ENCODE data around the gene EPHA2.

EPHA2 gene

DNA sequence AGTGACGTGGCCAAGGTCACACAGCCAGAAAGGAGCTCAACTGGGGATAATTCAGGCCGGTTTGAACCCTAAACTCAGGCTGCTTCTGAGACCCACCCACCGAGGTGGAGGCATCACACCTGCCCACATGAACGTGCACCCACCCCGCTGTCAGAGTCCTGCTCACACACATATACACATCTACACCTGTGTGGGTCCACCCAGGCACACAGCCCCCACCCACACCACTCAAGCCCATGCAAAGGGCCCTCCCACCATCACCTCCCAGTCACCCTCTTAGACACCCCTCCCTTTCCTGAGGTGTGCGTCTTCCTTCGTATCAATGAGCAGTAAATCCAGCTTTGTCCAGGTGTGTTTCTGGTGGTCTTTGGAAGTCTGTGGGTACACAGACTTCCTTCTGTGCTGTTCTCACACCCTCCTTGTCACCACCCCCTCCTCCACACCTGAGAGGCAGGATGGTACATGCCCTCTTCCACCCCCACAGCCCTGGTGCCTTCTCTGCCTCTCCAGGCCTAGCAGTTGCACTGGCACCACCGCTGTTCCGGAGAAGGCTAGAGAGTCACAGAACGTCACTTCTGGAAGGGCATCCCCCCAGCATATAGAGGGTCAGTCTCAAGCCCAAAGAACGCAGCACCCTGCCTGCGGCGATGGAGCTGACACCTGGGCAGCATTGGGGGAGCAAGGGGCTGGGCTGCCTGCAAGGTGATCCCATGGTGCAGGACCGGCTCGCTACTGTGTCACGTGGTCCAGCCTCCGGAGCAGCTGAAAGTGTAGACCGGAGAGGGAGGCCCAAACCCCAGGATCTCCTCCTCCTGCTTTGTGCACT, 63.6 kb downstream of the EPHA2 start:
- DNase-seq (ENCODE audit: low read depth): no peak

DNA sequence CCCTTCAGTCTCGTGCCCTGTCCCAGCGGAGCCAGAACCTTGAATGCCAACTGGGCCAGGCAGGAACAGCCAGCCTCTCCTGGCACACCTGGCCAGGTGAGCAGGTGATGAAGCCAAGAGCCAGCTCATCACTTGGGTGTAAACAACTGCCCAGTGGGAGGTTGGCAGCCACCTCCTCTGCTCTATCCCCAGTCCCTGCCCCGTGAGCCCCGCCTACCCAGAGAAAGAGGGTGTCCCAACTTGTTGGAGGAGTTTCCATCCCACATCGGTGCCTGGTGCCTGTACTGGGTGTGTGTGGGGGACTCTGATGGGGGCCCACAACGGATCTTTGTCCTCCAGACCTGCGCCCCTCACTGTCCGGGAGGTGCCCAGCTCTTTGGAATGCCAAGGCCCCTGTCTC, 64.6 kb downstream of the EPHA2 start:
- DNase-seq (ENCODE audit: low read depth): no peak

DNA sequence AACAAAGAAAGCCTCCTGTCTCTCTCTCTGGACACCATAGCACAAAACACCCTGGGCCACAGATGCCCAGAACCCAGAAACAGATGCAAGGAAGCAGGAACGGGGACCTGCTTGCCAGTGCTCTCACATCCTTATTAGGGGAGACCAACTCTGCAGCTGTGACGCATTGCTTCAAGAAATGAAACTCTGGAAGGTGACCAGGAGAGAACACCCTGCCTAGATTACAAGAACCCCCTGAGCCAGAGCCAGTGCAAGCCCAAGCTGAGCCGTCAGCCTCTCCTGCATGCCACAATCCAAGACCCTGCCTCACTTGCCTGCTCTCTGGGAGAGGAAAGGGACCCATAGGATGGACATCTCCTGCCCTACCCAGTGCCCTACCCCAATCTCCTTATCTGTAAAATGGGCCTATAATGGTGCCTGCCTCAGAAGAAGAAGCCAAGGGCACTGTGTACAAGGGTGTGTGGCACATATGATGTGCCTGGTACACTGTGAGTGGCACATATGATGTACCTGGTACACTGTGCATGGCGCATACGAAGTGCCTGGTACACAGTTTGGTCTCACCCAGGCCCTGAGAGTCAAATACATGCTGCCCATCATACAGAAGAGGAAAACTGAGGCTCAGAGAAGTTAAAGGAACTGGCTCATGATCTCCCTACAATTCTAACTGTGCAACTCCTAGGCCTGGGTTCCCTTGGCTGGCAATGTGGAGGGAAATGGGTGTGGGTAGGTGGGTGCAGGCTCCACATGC, 65.6 kb downstream of the EPHA2 start:
- no peak for DNase-seq (ENCODE audit: low read depth)

DNA sequence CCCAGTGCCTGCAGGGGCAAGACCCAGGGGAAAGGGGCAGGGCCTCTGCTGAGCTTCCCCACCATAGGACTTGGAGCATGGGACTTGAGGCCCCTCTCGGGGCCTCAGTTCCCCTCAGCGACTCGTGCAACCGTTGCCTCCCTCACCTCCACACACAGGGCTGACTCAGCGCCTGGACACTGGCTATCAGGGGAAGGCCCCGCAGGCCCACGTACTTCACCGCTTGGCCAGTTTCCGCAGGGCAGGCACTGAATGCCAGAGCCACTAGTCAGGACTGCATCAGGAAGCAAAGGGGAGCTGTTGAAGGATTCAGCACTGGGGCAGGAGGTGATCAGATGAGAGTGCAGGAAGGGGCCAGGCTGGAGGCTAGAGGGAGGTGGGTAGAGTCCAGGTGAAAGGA, 66.9 kb downstream of the EPHA2 start:
- DNase-seq (ENCODE audit: low read depth): no peak

DNA sequence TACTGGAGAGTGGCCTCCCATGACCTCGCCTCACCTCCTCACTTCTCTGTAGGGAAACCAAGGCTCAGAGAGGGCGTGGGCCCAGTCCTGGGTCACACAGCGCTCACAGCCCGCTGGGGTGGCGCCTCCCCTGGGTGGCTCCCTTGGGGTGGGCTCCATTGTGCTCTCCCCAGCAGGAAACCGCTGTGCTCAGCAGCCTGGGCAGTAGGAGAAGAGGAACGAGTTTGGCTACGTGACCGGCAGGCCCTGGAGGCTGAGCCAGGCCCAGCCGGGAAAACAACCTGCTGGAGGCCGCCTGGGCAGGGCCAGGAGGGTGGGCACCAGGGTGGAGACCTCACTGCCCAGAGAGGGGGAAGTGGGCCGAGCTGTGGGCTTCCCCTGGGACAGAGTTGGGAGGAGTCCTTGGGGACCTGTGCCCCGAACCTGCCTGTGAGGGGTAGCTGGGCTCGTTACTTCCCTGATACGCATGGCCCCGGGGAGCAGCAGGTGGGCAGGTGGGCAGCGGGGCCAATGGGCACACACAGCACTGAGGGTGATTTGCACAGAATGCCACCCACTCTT, 67.4 kb downstream of the EPHA2 start:
- DNase-seq (ENCODE audit: low read depth): no peak

DNA sequence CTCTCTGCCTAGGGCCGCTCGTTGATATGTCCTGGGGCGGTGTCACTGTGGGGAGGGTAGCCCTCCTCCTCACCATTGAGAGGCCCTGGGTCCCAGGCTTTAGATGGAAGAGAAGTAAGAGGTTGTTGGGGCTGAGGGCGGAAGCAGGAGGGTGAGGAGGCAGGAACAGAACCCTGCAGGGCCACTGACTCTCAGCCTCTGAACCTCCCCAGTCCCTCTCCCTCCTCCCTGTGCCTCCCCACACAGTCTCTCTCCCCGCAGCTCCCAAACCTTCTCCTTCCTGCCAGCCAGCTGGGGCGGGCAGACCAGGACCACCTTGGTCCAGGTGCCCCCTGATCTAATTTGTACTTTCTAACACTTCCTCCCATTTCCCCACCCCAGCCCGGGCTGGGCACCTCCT, 68.1 kb downstream of the EPHA2 start:
- no peak for DNase-seq (ENCODE audit: low read depth)

DNA sequence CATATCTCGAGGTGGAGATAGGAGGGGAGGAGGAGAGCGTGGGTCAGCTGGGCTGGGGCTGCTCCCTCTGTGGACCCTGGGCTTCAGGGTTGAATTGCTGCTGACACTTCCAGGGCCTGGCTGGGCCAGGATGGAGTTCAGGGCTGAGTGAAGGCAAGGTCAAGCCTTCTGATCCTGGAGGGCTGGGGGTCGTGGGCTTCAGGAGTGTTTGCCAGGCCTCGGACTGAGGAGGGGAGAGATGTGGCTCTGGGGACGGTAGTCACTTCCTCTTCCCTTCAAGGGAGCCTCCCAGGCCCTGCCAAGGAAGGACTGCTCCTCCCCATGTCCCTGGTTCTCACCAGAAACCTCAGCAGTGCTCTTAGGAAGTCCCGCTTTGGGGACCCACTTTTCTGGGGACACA, 70.3 kb downstream of the EPHA2 start:
- DNase-seq (ENCODE audit: low read depth): no peak

DNA sequence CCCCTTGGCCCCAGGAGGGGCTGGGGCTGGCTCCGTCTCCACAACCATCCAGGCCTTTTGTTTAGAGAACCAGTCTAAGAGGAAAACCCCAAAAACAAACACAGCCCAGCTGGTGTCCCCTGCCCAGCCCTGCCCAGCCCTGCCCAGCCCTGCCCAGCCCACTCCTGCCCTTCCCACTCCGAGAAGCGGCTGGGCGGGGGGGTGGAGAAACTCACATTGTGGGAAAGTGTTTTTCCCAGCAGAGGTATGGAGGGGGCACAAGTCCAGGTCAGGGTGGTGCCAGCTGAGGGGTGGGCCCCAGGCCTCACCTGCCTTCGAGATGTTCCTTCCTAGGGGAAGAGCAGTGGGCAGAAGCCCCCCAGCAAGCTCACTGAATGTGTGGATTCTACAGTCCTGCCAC, 72.4 kb downstream of the EPHA2 start:
- no peak for DNase-seq (ENCODE audit: low read depth)

DNA sequence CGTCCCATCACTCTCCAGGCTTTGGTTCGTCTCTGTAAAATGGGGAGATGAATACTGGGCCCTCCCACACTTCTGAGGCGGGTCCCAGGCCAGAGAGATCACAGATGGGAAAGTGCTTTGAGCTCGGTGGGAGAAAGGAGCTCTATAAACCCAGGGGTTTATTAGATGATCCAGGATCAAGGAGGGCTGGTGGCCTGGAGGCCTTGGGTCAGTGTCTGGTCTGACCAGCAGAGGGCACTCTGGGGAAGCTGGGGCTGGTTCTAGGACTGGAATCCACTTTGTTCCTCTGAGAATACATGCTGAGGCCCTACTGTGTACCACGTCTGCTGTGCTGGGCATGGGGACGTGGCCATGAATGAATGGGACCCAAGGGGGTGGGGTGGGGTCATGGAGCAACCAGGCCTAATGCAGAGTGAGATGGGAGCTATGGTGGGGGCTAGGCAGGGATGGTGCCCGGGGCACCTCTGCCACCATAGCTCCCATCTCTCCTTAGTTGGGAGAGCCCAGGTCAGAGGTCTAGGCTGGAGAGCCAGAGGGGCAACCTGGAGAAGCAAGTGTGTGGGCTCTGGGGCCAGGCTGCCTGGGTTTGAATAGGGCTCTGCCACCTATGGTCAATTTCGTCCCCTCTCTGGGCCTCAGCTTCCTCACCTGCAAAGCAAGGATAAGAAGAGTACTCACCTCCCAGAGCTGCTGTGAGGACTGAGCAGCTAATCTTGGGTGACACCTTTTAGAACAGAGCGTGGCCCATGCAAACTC, 73.4 kb downstream of the EPHA2 start:
- peak; percentile 26 for DNase-seq (ENCODE audit: low read depth)

DNA sequence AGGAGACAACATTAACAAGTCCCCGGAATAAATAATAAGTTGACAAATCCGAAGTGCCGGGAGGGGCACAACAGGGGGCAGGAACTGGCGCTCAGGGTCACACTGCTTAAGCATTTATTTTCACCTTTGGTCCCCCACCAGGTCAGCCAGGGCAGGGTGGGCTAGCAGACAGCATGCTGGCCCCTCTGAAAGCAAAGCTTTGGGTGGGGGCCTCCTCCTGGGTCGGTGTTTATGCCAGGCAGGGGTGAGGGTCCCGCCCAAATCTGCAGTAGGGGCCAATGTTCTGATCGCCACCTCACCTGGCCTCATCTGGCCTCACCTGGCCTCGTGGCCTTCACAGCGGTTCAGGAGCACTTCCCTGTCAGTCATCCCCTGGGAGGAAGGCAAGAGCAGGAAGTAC, 74.2 kb downstream of the EPHA2 start:
- DNase-seq (ENCODE audit: low read depth): no peak

DNA sequence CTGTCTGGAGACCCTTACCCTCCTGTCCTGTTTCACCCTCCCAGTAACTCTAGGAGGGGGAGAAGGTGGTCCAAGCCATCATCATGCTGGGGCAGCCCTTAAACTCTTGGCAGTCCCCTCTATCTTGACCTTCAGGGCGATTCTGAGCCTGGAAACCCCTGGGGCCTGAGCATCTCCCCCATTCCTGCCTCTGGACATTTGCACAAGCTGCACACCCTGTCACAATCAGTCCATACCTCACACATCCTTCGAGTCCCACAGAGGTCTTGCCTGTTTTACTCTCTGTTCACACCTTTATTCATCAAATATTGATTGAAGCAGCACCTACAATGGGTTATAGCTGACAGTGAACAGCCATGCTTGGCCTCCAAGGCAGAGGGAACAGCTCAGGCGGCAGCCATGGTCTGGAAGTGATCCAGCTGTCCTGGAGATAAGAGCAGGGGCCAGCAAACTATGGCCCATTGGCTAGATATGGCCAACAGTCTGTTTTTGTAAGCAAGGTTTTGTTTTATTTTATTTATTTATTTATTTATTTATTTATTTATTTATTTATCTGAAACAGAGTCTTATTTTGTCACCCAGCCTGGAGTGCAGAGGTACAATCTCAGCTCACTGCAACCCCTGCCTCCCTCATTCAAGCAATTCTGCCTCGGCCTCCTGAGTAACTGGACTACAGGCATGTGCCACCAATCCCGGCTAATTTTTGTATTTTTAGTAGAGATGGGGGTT, 75.3 kb downstream of the EPHA2 start:
- no peak for DNase-seq (ENCODE audit: low read depth)

DNA sequence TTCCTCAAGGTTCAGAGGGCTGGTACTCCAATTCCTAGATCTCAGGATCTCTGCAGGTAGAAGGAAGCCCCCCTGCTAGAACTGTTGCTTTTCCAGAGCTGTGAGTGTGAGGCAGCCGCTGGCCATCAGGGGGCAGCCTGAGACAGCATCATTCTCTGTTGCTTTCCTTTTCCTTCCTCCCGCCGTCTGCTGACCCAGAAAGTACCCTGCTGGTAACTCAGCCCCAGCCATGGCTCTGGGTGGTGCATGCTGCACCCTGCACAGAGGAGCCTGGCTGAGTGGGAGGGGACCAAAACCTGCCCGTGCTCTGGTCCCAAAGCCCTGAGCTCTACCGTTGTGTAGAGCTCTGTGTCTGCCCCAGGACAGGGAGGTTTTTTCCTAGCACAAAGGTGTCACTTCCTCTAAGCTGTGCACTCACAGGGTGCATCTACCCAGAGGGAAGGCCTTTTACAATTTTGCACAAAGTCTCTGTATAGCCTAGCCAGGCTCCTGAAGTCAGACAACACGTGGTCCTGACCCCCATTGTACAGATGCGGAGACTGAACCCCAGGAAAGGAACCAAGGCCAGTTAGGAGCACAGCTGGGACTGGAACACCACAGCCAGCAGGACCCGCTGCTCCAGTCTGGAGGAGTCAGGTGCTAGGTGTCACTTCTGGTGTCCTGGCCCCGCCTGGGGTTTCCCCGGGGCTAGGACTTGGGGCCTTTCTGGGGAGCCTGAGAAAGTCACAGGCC, 76.8 kb downstream of the EPHA2 start:
- peak; percentile 60 for DNase-seq (ENCODE audit: low read depth)

DNA sequence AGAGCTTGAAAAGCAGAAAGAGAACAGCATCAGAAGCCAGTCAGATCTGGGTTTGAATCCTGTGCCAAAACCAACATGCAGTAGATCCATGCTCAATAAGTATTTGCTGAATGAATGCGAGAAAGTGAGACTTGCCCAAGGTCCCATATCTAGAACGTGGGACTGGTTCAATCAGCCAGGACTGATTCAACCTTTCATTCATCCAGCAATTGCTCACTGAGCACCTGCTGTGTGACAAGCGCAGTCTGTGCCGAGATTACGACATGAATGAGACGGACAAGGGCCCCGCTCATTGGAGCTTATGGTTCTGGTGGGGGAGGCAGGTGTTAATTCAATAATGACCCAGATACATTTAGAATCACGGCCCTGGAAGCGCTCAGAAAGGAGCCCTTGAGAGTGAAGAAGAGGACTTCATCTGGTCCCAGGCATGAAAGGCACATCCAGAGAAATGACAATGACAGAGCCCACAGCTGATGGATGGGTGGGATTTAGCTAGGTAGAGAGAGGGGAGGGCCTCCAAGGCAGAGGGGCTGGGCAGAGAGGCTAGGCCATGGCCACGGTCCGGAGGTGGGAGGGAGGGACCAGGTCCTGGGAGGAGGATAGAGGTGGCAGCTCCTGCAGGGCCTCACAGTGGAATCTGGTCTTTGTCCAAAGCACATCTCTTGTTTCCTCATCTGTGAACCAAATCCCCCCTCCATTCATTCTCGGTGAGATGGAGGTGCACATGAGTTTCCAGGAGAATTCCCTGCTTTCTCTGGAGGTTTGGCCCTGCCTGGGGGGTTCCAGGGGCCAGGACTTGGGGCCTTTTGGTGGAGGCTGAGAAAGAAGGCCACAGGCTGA, 78.2 kb downstream of the EPHA2 start:
- DNase-seq (ENCODE audit: low read depth): no peak

DNA sequence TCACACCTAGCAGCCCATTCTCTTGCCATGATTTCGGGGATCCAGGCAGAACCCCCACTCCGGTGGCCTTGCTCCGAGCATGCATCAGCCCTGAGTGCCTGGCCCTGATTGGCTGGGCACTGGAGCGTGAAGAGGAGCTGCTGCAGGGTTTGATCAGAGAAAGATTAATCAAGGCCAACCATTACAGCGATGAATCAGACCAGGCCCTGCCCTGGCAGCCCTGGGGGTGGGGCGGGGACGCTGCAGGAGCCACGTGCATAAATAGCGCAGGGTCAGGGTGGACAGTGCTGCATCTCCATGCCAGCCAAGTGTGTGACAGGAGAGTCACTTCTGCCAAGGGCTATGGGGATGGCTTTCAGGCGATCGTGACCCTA, 79.0 kb downstream of the EPHA2 start:
- DNase-seq (ENCODE audit: low read depth): no peak

DNA sequence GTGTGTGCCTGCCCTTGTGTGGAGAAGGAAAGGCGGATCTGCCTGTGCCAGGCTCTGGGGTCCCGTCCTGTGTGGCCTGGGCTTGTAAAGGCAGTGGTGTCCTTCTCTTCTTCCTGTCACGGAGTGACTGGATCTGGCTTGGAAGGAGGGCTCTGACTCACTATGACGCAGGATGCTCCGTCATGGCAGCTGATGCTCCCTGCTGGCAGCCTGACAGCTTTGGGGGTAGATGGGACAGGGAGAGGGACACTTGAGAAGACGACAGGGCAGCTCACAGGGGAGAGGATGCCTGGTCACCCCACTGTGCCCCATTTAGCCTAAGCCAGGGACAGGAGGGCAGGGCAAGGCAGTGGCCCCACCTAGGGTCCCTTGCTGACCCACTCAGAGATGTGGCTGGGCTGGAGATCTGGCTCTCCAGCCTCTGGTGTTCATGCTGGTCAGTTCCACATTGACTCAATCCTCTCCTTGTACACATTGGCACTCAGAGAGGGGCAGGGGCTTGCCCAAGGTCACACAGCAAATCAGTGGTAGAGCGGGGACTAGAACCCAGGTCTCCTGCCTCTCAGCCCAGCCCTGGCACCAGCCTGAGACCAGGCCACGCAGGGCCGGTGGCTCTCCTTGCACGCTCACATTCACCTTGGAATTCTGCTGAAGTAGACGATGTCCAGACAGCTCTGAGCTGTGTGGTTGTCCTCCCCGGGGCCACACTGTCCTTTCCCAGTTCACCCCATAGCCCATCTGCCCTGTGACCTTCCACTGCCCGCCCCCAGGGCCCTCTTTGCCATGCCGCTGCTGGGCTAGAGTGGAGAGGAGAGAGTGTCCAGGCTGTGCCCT, 79.6 kb downstream of the EPHA2 start:
- peak; percentile 63 for DNase-seq (ENCODE audit: low read depth)

DNA sequence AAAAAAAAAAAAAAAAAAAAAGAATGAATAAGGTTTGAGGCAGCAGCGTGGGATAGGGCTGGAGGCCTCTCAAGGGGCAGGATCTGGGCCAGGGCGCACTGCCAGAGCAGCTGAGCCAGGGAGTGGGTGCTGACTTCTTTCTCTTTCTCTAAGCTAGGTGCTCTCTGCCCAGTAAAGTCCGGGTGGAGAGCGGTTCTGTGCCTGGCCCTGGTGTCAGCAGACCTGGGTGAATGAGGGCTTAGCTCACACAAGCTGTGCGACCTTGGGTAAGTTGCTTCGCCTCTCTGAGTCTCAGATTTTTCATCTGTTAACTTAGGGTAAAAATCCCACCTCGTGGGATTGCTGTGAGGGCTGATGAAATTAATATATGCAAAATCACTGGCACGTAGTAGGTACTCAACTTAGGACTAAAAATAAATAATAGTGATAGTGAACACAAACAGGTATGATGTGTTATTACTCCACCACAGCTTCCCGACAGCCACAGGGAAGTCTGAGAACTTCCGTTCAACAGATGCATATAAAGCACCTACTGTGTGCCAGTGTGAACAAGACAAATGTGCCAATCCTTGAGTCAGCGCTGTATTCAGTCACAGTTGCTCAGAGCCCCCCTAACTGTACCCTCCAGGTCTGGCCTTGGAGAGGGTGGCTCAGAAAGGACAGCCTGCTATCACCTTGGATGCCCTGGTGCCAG, 80.4 kb downstream of the EPHA2 start:
- no peak for DNase-seq (ENCODE audit: low read depth)
